Activated CD4-positive, alpha-beta T cell treated with anti-CD3 and anti-CD28 coated beads, Interleukin-2, amount 50 U/mL, for 1 hour (primary cell): ENCODE results near the gene TRIM28.
A peak's percentile ranks its signal among the peaks of the same experiment; 100 is the strongest.
"Not testable (repeated sequence)": the region's sequence is repeated elsewhere in the genome, so short reads cannot be mapped to it uniquely, and the experiment has no call there.

ENCODE experiments used
- DNase-seq: peaks from one replicate; pipeline ENCODE4 v3.0.0-alpha.2; 2020

Gene TRIM28

DNA sequence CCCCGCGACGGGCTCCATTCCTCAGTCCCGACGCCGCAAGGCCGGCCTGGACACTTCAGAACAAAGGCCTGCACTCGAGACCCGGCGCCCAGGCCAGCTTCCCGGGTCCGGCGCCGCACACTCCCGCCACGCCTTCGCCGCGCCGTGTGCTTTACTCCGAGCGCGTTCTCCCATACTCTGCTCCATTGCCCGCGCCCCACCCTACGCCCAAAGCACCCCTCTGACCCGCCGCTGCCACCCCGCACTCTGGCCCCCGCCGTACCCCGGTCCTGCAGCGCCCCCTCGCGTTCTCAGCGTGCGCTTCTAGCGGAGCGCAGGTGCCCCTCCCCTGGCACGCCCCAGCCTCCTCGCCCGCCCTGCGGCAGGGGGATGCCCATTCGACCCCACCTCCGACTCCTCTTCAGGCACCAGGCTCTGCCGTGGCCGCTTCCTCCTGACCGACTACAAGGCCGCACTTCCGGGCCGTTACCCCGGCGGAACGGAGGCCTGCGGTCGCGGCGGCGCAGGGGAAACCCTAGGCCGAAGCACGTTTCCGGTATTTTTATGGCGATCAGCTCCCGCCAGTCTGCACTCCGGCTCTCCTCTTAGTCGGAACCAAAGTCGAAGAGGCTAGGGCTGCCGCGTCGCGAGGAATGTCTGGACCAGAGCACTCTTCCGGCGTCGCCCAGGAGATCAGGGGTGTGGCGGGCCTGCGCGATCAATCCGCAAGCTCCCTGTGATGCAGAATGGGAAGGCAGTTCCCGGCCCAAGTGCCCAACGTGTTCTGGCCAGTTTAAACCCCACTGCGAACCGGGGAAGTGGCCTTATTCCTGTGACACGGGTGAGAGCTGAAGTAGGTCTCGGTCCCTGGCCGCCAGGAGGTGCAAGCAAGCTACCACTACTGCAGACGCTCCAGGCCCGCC is 24.3 kb upstream of the TRIM28 start, which contains the start of gene ZBTB45:
Gene ZBTB45, minus strand, starts transcription at position 456 of the 902 bp plus-strand sequence. CDS start 2,137 bp downstream, outside the sequence.
- peak; percentile 86 for DNase-seq

GRCh38 chr19:58520257-58520599 is 23.6 kb upstream of the TRIM28 start:
- no peak for DNase-seq

GRCh38 chr19:58521651-58522050 is 22.2 kb upstream of the TRIM28 start:
- no peak for DNase-seq

DNA sequence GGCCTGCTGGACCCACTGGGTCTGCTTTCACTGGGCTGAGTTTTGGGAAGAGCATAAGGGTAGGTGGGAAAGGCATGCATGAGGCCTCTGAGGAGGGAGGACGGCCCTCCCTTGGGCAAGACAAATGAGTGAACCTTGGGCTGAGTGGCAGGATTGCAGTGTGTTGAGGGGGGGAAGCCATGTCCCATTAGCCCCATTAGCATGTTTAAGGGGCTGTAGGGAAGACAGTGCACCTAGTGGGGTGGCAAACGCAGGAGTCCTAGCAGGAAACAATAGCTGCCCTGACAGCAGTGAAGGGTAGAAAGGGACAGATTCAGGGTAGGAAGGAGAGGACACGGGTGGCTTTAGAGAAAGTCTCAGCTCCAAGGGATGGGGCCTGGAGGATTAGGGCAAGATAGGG is 21.2 kb upstream of the TRIM28 start:
- DNase-seq: no peak

- DNase-seq: no peak
These were observed 14.5 kb upstream of the TRIM28 start for GRCh38 chr19:58529405-58529804.

- DNase-seq: no peak
These were observed 12.6 kb upstream of the TRIM28 start for GRCh38 chr19:58531034-58531840.

- DNase-seq: no peak
These were observed 8.0 kb upstream of the TRIM28 start for GRCh38 chr19:58535857-58536256.

DNA sequence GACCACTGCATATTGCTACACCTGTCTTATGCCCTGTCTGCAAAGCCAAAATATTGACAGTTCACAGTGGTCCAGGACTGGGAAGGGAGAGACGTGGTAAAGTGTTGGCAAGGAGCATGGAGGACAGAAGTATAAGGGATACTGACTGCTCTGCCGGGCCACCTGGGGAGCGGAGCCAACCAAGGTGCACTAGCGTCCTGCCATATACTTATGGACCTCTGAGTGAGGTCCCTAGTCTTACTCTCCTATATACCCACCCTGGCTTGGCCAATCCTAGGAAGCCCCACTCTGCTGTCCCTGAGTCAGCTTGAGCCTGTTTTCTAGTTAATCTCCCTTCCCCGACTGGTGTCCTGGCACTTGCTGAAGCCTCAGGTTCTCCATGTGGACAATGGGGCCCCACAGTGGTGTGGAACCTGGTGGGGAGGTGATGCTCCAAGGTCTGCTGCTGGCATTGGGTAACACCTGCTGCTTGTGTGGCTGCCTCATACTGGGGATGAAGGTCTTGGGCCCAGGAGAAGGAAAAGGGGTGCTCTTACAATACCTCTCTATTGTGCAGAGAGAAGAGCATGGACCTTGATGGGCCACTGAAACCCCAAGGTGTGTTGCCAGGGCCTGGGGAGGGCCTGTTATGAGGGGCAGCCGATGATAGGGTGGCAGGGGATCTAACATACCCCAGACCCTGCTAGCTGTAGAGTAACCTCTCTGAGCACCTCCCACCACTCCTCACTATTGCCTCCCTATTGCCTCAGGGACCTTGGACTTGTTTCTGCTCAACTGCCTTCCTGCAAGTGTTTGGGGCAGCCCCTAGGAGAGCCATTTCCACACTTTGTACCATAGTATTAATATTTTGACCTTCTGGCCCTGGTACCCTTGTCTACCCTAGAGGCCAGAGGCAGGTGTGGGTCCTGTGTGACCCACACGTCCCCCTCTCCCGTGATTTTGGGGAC is 6.7 kb upstream of the TRIM28 start:
- DNase-seq: no peak

DNA sequence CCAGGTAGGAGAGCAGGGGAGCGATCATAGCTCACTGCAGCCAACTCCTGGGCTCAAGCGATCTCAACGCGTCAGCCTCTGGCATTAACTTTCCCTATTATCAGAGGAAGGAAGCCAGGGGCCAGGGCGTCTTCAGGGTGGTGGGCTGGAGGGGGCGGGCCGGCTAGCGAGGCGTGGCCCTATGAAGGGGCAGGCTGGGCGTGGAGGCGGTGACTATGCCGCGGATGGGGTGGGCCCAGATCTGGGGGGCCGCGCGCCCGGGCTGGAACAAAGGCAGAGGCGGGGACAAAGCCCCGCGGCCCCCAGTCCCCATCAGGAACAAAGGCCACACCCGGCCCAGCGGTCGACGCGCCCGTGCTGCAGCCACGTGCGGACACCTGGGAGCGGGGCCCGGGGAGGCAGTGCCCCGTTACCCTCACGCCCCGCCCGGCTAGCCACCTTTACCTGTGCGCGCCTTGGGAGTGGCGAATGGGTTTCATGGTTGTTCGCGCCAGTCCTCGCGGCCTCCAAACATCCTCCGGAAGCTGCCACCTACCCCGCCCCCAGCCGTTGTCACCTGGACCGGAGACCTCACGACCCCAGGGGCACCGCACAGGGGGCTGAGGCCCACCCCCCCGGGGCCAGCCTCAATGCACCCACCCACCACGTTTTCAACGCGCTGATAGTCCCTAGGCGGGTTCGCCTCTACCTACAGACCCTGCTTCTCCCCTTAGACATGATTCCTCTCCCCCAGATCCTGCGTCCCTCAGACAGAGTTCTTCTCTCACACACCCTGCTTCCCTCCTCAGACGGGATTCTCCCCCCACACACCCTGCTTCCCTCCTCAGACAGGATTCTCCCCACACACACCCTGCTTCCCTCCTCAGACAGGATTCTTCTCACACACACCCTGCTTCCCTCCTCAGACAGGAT is 5.4 kb upstream of the TRIM28 start:
- no peak for DNase-seq

DNA sequence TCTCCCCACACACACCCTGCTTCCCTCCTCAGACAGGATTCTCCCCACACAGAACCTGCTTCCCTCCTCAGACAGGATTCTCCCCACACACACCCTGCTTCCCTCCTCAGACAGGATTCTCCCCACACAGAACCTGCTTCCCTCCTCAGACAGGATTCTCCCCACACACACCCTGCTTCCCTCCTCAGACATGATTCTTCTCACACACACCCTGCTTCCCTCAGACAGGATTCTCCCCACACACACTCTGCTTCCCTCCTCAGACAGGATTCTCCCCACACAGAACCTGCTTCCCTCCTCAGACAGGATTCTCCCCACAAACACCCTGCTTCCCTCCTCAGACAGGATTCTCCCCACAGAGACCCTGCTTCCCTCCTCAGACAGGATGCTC is 4.7 kb upstream of the TRIM28 start:
- DNase-seq: not testable (repeated sequence)

GRCh38 chr19:58542641-58543372 is 1.1 kb upstream of the TRIM28 start:
- DNase-seq: not testable (repeated sequence)

DNA sequence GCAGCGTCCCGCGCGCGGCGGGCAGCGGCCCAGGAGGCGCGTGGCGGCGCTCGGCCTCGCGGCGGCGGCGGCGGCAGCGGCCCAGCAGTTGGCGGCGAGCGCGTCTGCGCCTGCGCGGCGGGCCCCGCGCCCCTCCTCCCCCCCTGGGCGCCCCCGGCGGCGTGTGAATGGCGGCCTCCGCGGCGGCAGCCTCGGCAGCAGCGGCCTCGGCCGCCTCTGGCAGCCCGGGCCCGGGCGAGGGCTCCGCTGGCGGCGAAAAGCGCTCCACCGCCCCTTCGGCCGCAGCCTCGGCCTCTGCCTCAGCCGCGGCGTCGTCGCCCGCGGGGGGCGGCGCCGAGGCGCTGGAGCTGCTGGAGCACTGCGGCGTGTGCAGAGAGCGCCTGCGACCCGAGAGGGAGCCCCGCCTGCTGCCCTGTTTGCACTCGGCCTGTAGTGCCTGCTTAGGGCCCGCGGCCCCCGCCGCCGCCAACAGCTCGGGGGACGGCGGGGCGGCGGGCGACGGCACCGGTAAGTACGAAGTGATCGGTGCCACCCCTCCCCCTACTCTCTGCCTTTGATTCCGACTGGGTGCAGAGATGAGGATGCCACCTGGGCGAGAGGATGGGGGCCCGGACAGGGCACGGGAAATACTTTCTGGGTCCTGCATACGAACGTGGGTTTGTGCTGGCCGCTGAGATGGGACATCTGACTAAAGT is 874 bp downstream of the TRIM28 start:
- DNase-seq: peak; percentile 71

DNA sequence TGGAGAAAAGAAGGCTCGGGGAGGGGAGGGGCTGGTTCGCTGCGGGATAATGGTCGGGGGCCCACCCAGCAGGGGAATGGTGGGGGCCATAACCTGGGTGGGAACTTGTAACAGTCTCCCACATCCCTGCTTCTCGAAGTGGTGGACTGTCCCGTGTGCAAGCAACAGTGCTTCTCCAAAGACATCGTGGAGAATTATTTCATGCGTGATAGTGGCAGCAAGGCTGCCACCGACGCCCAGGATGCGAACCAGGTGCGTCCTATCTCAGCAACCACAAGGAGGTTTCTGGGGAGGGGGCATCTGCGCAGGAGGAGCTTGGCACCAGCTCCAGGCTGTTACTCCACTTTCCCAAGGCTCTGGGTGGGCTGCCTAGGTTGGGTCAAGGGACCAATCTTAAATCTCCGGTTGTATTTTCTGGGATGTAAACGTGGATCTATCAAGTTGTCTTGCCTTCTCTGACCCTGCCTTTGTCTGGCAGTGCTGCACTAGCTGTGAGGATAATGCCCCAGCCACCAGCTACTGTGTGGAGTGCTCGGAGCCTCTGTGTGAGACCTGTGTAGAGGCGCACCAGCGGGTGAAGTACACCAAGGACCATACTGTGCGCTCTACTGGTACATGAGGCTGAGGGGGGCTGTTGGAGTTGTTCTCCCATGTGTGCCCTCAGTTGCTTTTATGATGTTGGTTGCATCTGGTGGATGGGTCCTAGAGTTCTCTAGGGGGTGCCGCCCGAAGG is 1.6 kb downstream of the TRIM28 start:
- DNase-seq: no peak

DNA sequence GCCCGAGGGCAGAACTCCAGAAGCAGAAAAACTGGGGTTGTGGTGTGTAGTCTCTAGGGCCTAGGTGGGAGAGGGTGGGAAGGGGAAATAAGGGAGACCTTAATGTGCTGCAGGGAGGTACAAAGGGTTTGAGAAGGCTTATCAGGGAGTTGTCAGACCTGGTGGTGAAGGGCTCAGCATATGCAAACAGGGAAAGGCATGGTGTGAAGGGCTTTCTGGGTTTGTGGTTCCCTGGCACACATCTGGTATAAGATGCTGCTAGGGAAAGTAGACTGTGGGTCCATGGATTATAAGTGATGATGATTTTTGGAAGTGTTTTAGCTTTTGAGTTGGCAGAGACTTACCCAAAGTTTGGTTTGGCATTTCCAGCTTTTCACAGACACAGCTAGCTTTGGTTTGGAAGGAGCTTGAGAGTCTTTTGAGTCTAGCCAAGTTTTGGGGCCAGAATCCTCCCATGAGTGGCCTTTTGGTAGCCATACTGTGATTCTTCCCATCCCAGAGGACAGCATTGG is 2.2 kb downstream of the TRIM28 start:
- DNase-seq: no peak

- no peak for DNase-seq
These were observed 3.8 kb downstream of the TRIM28 start for GRCh38 chr19:58547323-58548312.

DNA sequence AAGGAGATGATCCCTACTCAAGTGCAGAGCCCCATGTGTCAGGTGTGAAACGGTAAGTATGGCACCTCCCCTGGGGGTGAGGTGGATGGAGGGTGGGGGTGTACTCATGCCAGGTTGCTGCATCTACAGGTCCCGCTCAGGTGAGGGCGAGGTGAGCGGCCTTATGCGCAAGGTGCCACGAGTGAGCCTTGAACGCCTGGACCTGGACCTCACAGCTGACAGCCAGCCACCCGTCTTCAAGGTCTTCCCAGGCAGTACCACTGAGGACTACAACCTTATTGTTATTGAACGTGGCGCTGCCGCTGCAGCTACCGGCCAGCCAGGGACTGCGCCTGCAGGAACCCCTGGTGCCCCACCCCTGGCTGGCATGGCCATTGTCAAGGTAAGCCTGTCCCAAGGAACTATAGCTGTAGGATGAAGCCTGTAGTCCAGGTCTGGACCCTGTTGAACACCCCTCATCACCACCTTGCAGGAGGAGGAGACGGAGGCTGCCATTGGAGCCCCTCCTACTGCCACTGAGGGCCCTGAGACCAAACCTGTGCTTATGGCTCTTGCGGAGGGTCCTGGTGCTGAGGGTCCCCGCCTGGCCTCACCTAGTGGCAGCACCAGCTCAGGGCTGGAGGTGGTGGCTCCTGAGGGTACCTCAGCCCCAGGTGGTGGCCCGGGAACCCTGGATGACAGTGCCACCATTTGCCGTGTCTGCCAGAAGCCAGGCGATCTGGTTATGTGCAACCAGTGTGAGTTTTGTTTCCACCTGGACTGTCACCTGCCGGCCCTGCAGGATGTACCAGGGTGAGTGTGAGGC is 5.2 kb downstream of the TRIM28 start:
- DNase-seq: no peak
